HL-60/S4 (cell line): ENCODE data around the gene SDK1.
"Not testable (repeated sequence)": the region's sequence is repeated elsewhere in the genome, so short reads cannot be mapped to it uniquely, and the experiment has no call there.

Source experiments
- in situ Hi-C: fragments of 300-500 bp; cut with MboI; formaldehyde crosslinking; loops from 2 replicates; pipeline ENCODE4 v1.14.3; 2022; ENCODE audit warnings: low sequenced_read_pairs

Gene SDK1

DNA sequence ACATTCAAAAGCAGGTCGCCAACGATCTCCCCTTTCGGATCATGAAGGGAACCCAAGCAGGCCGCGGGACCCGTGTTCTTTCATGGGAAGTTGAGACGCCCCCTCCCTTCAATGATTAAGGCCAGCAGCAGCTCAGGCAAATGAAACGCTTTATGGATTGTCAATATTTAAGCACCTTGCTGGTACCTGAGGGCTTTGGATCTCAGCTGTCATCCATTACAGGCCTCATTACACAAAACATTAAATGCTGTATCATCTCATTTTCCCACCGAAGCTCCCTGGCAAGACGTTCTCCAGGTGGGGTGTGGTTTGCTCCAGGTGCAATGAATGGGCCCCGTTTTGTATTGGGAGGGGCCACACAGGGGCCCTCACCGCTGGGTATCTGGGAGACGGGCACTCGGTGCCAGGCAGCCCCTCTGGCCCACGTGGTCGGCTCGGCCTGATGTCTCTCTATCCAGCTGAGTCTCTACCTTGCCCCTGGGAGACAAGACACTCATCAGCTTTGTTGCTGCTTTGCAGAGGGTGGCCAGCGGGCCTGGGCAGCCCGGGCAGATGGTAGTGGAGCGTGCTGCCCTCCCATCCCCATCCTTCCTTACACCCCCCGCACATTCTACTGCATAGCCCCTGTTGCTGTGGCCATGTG is 925.0 kb downstream of the SDK1 start:
- in situ Hi-C loops, result no loop called here

DNA sequence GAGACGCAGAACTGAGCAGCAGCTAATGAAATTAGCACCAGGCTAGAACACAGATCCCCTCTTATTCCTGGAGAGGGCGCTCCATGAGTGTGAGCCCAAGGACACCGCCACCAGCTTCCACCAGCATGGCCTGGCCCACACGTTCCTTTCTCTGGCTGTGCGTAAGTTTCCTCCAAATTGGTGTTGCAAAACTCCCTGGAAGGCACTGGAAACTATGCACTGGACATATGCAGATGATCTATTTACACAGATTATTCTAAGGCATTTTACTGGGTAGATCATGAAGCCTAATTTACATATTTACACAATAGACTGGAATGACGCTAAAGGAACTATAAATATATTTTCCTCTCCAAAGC is 925.5 kb downstream of the SDK1 start:
- in situ Hi-C loops, result no loop called here

DNA sequence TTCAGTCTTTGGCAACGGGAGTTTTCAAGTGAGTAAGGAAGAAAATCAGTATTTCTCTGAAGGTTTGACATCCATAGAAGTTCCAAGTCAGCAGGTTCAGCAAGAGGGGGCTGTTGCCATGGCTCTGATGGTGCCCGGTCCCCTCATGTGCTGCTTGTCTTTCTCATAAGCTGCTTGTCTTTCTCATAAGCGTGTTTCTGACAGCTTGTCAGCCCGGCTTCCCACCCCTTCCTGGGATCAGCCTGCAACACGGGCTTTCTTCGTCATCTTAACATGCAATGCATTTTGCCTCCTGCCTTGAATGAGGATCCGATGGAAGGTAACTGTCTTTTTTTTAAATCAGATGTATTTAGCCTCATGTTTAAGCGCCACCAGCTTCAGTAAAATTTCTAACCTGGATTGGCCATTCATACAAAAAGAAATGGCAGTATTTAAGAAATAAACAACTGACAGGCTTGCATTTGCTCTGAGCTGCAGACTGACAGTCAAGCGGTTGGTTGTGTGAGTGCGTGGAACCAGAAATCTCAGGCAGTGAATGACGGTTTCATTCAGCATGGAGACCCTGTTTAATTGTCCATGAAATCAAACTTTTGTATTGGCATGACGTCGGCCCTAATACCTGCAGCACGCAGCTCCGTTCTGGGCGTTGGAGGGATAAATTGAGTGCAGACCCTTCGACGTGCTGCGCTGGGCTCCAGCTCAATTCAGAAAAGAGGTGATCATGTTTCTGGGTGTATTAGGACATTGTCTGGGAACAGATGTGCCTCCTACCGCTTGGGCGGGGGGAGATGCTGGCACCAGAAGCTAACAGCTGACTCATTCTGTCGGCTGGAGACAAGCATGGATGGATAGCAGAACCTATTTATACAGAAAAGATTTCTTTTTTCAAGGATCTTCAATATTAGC is 926.3 kb downstream of the SDK1 start:
- in situ Hi-C loops, result no loop called here

DNA sequence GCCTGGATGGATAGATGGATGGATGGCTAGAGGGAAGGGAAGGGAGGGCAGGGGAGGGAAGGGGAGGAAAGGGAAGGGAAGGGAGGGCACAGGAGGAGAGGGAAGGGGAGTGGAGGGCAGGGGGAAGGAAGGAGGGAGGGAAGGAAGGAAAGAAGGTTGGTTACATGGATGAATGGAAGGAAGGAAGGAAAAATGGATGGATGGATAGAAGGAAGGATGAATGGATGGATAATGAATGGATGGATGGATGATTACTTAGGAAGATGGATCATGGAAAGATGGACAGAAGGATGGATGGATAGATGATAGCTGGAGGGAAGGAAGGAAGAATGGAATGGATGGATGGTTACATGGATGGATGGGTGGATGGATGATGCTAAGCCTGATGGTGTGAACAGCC is 929.3 kb downstream of the SDK1 start:
- in situ Hi-C loops, result no loop called here

DNA sequence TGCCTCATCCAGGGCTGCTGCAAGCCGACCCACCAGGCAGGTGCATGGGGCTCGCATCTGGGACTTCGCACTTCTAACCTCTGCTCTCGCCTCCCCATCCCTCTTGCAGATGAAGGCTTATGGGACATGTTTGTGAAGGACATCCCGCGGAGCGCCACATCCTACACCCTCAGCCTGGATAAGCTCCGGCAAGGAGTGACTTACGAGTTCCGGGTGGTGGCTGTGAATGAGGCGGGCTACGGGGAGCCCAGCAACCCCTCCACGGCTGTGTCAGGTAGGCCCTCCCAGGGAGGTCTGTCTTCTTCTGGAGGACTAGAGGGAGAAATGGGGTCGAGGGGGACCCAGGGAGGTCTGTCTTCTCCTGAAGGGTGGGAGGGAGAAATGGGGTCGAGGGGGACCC is 932.1 kb downstream of the SDK1 start:
- in situ Hi-C loops, result no loop called here

DNA sequence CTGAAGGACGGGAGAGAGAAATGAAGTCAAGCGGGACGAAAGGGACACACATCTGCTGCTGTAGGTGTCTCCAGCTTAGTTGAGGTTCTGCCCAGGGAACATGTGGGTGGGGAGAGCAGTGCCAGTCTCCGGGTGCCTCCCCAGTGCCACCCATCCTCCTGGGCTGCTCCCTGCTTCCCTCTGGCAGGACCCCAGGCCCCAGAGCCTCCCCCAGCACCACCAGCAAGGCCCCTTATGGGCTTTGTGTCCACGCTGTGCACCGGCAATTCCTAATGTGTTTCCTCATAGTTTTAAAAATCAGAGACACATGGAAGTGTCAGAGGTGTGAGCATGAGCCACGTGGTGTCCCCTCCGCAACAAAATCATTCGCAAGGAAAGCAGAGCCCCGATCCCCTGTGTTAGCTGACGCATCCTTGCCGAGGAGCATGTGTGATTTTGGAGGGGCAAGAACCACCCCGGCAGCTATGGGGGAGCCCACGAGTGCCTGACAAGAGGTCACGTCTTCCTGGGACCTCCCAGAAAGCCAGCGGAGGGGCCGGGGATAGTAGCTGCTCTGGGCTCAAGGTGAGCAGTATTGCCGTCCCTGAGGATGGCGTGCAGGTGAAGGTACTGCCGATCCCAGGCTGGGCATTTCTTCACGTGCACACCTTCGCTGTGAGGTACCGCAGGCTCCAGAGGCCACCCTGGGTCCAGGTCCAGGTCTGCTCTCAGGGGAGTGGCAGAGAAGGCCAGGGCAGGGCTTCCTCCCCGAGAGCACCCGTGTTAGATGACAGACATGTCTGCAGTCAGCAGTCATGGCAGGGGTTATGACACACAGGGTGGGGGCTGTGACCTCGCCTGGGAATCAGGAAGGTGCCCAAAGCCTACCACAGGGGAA is 932.8 kb downstream of the SDK1 start:
- in situ Hi-C loops, result no loop called here

DNA sequence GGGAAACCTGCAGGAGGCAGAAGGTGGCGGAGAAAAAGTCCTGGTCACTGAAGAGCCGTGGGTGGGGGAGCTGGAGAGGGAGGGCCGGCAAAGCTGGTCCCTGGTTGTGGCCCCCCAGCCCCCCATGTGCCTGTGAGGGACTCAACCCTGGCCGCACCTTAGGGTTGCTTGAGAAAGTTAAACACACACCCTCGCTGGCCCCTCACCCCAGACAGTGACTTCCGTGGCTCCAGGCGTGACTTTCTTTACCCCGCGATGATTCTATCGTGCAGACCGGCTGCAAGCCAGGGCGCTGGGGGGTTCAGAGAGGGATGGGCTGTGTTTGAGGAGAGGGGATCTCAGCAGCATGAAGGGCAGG is 933.4 kb downstream of the SDK1 start:
- in situ Hi-C loops, result no loop called here

DNA sequence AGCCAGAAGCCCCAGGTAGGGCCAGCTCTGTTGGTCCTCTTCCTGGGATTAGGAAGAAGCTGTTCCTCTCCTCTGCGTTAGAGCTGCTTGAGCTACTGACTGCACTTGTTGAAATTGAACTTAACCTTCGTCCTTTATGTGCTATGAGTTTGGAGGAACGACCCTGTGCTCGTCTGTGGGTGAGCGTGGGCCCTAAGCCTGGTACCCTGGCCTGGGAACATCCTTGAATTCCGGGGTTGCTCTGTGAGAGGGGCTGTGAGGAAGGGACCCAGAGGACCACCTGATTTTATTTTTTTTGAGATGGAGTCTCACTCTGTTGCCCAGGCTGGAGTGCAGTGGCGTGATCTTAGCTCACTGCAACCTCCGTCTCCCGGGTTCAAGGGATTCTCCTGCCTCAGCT is 933.8 kb downstream of the SDK1 start:
- in situ Hi-C loops, result no loop called here

DNA sequence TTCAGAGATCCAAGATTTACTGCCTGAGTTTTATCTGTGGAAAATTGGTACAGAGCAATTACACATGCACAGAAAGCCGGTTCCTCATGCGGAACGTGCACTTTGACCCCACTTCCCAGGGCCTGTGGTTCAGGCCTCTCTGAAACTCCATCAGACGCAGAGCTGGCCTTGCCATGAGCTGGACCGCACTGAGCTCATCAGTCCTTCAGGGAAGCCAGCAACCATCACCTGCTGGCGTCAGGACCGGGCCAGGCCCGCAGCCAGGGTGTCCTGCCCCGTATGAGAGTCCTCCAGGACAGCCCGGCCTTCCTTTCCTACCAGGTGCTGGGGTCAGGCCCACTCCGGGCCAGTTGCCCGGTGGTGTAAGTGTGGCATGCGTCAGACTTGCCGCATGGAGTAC is 934.5 kb downstream of the SDK1 start:
- in situ Hi-C loops, result no loop called here

DNA sequence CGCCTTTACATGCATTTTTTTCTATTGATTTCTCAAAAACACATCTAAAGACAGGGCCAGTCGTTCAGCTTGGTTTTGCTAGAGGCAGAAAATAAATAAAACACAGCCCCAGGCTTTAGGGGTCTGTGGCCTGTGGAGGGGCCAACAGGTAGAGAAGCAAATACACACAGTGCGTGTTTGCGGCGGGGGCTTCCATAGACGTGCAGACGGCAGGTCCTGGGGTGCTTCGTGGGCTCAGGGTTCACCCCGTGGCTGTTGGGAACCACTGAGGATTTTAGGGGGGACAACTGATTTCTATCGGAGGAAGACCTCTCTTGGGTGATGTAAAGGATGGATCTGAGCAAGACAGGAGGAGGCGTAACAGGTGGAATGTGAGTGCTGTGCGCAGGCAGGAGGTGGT is 935.3 kb downstream of the SDK1 start:
- in situ Hi-C loops, result no loop called here

DNA sequence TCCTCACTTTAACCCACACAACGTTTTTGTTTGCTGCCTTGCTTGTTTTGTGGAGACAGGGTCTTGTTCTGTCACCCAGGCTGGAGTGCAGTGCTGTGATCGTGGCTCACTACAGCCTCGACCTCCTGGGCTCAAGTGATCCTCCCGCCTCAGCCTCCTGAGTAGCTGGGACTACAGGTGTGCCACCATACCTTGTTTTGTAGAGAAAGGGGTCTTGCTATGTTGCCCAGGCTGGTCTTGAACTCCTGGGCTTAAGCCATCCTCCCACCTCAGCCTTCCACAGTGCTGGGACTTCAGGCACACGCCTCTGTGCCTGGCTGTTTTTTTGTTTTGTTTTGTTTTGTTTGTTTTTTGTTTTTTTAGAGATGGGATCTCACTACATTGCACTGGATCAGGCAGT is 935.8 kb downstream of the SDK1 start:
- in situ Hi-C loops, result not testable (repeated sequence)

DNA sequence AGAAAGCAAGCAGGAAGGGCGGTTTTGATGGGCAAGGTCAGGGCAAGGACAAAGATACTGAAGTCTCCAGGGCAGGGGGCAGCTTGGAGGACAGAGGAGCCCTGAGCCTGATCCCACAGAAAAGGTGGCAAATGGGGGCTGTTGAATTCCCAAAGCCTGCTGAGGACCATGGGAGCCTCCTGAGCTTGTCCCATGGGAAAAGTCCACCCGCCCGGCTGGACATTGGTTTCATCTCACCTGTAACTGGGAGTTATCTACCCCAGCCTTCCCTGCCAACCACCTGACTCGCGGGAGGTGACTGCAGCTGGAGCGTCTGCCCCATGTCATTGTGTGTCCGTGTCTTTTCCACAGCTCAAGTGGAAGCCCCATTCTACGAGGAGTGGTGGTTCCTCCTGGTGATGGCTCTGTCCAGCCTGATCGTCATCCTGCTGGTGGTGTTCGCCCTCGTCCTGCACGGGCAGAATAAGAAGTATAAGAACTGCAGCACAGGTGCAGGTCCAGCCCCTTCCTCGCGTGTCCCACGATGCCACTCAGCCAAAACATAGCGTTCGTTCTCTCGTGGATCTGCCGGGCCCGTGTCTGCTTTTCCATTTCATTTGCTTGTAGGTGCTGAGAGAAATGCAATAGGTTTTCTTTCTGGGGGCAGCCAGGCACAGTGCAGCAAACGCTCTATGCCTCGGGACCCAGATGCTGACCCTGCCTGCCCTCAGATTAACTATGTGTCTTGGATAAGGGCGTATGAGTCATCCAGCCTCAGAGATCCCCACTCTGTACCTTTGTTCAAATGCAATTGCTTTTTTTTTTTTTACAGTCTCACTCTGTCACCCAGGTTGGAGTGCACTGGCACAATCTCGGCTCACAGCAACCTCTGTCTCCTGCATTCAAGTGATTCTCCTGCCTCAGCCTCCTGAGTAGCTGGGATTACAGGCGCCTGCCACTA is 936.5 kb downstream of the SDK1 start:
- in situ Hi-C loops, result no loop called here

DNA sequence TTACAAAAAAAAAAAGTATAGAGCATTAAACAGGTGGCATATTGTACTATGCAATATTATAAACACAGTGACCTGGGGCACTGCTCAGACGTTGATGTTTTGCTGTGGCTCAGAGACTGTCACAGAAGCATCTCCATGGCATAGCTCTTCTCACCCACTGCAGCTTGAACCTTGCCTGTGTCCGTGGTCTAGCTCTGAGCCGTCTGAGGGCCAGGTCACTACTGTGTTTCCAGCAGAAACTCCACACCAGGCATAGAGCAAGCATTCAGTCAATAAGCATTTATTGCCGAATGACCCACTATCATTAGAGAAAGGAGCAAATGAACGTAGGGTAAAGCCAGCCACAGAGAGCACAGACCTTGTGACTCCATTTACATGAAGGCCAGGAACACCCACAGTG is 937.8 kb downstream of the SDK1 start:
- in situ Hi-C loops, result no loop called here

DNA sequence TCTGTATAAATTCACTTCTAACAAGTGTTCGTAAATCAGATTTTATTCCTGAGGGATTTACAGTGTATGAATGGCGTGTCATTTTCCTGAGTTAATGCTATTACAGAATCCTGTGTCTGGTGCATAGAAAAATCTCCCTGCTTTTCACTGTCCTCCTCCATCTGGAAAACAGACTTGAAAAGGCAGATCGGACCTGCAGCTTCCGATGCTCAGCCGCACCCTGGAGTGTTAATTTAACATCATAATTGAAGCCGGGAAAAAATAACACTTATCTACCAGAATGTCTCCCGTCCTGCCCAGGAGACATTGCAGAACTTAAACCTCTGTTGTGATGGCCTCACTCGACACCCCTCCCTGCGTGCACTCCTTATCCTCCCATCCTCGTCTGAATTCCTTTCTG is 939.0 kb downstream of the SDK1 start:
- in situ Hi-C loops, result no loop called here

DNA sequence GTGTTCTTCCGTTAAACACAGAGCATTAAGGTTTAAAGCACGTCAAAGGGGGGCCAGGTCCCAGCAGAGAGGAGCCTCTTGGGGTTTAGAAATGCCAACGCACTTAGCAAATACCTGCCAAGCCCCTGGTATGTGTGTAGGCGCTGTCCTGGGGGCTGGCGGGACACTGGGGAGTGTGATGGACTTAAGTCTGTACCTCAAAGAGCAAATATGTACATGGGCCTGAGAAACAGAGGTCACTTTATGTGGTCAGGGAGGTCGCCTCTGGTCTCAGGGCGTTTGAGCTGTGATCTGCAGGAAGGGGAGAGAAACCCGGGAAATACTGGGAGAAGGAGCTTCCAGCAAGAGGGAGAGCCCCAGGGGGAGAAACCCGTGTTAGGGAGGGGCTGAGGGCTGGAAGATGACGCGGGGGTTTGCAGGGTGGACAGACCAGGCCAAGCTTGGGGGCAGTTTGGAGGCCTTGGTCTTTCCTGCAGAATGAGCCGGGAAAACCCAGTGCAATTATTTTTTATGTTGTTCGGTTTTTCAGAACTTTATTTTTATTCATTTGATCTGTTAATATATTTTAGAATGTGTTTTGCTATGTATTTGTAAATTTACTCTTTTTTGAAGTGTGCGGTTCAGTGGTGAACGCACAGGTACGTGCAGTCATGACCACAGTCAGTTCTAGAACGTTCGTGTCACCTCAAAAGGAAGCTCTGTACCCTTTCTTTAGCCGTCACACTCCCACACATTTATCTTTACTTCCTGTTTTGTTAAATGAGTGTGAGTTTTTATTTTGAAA is 939.7 kb downstream of the SDK1 start:
- in situ Hi-C loops, result no loop called here

DNA sequence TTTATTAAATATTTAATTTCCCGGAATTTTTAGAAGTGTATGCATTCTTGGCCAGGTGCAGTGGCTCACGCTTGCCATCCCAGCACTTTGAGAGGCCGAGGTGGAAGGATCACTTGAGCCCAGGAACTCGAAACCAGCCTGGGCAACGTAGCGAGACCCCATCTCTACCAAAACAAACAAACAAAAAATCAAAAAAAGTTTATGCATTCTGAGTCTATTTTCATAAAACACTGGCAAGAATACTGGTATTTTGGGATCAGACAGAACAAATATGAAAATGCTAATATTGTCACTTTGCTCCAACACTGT is 940.2 kb downstream of the SDK1 start:
- in situ Hi-C loops, result no loop called here

DNA sequence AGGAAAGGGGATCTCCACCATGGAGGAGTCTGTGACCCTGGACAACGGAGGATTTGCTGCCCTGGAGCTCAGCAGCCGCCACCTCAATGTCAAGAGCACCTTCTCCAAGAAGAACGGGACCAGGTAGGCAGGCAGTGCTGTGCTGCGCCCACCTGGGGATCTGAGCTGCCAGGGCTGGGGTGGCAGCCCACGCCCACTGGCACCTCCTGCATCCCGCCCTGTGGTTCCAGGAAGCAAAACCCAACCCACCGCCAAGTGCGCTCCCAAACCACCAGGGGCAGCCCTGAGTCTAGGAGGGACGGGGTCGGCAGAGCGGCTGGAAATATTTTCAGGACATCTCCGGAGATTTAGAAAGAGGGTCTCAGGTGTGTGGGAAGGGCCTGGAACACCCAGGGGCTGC is 940.7 kb downstream of the SDK1 start:
- in situ Hi-C loops, result no loop called here

DNA sequence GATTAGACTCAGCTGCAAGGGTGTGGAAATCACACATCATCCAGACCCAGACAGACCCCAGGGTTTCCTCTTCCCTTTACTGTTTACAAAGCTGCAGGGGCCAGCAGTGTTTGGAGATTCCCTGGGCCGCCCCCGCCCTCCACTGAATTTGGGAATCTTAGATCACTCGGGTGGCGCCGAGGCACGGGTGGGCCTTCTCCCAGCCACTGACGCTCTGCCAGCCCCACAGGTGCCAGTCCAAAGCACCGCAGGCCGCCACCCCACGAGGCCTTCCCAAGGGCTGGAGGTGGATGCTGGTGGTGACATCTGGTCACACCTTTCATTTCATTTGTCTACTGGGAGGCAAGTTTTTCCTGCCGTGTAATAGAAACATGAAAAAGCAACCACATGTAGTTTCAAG is 941.7 kb downstream of the SDK1 start:
- in situ Hi-C loops, result no loop called here

DNA sequence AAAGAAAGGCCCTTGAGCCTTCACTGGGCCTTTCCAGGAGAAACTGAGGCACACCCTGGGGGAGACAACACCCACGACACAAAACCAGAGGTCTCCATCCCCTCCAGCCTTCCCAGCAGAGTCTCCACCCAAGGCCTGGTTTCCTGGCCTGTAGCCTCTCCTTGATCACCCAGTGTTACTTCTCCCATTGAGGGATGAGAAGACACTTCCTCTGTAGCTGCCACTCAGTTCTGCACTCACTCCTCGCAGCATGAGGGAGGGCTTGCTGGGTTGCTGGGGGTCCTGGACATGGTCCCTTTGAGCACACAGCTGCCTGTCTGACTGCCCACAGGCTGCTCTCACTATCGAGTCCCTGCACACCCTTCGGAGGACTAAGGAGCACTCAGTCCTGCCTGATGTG is 943.0 kb downstream of the SDK1 start:
- in situ Hi-C loops, result no loop called here

DNA sequence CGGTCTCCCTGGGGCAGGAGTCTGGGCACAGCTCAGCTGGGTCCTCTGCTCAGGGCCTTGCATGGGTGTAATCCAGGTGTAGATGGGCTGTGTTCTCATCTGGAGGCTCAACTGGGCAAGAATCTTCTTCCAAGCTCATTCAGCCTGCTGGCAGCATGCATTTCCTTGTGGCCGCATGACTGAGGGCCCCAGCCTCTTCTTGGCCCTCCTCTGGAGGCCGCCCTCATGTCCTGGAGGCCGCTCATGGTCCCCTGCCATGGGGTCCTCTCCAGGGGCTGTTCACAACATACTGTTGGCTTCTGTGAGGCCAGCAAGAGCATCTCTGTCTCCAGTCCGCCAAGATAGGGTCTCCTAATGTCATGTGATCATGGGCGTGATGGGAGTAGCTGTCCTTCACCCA is 943.6 kb downstream of the SDK1 start:
- in situ Hi-C loops, result no loop called here
